Measurements from ENCODE around the gene SORCS2. TPM values are rescaled to one million over a fixed set of nuclear protein-coding genes. Genes with fewer than 3 reads are reported as not detected.
A peak's percentile ranks its signal among the peaks of the same experiment; 100 is the strongest.

Gene SORCS2
- total RNA-seq, 1 donor from 2014 or later, result 7.2 TPM

DNA sequence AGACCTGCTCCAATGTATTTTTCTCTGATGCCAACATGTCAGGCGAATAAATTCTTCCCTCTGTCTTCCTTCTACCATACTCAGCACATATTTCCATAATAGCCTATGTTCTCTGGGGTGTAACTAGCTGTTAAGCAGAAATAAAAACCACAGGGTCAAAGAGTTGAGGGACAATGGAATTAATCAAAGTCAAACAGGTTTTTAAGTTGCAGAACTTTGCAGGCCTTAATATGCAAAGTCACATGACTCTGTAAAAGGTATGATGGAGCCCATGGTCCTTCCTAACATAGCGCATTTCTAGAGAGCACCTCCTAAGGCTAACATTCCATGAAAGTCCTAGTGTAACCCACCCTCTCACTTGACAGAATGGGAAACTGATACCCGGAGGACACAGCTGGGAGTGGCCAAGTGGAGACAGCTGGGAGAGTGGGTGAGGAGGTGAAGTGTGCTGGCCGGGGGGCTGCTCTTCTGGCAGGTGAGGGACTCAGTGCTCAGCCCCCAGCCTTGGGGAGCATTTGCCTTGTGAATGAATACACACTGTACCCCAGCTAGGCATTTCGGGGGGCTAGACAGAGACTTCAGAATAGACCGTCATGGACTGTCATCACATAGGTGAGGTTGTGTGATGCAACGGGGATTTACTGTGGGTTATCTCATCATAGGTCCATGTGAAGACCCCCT, 8.4 kb upstream of the SORCS2 start:
- TF ChIP-seq CTCF (IDR thresholded peaks at IDR 0.05), result no peak
- no peak for ATAC-seq
- DNase-seq, result peak; percentile 21
- Histone ChIP-seq H3K36me3 (no peaks in the 10 kb centered on the region), H3K4me3 (no peak overlapping the region), H3K4me1 (no peaks in the 10 kb centered on the region), H3K27me3 (peaks cover 11% of the 10 kb centered on the region), H3K27ac (no peak overlapping the region), H3K9me3 (no peaks in the 10 kb centered on the region)
- intact Hi-C loops (cut with DNase I), result no loop called here

- intact Hi-C loops (cut with DNase I), result no loop called here
- Histone ChIP-seq H3K4me1 (no peaks in the 10 kb centered on the region), H3K27ac (no peak overlapping the region), H3K36me3 (no peaks in the 10 kb centered on the region), H3K27me3 (peaks cover 27% of the 10 kb centered on the region), H3K4me3 (no peak overlapping the region), H3K9me3 (no peaks in the 10 kb centered on the region)
- DNase-seq, result peak; percentile 42
- ATAC-seq, result no peak
- no peak for TF ChIP-seq CTCF (IDR thresholded peaks at IDR 0.05)
Measured at GRCh38 chr4:7185487-7186030, 6.8 kb upstream of the SORCS2 start.

- peaks cover 31% of the 10 kb centered on the region for H3K27me3 ChIP-seq
- no peak overlapping the region for H3K27ac ChIP-seq
- DNase-seq (peak; percentile 59), ATAC-seq (peak; percentile 13)
- intact Hi-C loops (cut with DNase I), result no loop called here
- H3K4me1 ChIP-seq, result no peaks in the 10 kb centered on the region
- TF ChIP-seq CTCF (IDR thresholded peaks at IDR 0.05), result no peak
- no peaks in the 10 kb centered on the region for H3K36me3 ChIP-seq
- no peaks in the 10 kb centered on the region for H3K9me3 ChIP-seq
- H3K4me3 ChIP-seq, result no peak overlapping the region
Measured at GRCh38 chr4:7186031-7186430, 6.3 kb upstream of the SORCS2 start.

DNA sequence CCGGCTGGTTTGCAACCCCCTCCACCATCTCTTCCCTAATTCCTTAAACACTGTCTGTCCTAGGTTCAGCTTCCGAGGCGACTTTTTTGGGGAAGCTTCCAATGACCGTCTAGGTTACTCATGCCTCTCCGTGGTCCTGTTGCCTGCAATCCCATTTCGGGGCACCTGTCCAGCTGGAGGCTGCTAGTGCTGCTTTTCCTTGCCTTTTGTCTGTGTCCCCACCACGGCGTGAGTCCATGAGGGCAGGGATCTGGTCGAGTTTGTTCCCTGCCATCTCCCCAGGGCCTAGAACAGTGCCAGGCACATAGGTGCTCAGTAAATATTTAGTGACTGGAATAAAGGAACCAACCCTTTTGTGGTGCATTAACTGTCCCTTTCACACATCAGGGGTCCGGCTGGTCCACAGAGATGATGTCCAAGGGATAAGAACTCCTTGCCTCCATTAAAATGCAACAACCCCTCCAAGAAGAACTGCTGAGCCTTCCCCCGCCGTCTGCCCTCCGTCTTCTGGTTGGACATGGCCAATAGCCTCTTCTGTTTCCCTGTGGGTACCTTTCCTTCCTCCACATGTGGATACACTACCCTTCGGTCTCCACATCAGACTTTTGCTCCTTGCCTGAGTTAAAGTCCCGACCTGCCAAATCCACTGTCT, 5.7 kb upstream of the SORCS2 start:
- TF ChIP-seq CTCF (IDR thresholded peaks at IDR 0.05), result no peak
- H3K27ac ChIP-seq, result no peak overlapping the region
- H3K4me3 ChIP-seq, result no peak overlapping the region
- ATAC-seq (no peak), DNase-seq (peak; percentile 34)
- intact Hi-C loops (cut with DNase I), result no loop called here
- no peaks in the 10 kb centered on the region for H3K4me1 ChIP-seq
- H3K9me3 ChIP-seq, result no peaks in the 10 kb centered on the region
- no peaks in the 10 kb centered on the region for H3K36me3 ChIP-seq
- H3K27me3 ChIP-seq, result peaks cover 37% of the 10 kb centered on the region

- H3K36me3 ChIP-seq, result no peaks in the 10 kb centered on the region
- TF ChIP-seq CTCF (IDR thresholded peaks at IDR 0.05), result no peak
- intact Hi-C loops (cut with DNase I), result no loop called here
- no peak overlapping the region for H3K4me3 ChIP-seq
- no peaks in the 10 kb centered on the region for H3K9me3 ChIP-seq
- peaks cover 40% of the 10 kb centered on the region for H3K27me3 ChIP-seq
- H3K27ac ChIP-seq, result no peak overlapping the region
- ATAC-seq (no peak), DNase-seq (peak; percentile 37)
- no peaks in the 10 kb centered on the region for H3K4me1 ChIP-seq
Measured at GRCh38 chr4:7187168-7187535, 5.2 kb upstream of the SORCS2 start.
